Right lobe of liver (tissue), 4 donors: ENCODE results near the gene CCDC15.

ENCODE experiments used
- CTCF ChIP-seq, 4 donors: fragments of 200-600 bp in 3 of 4; fragments of 450-650 bp in 1 of 4; IDR thresholded peaks; one replicate each; pipeline versions ENCODE4 v1.5.1 to v1.8.0; 2016 to 2022; ENCODE audit warnings: antibody characterized with exemption in 4 of 4, mild to moderate bottlenecking in 2 of 4
- POLR2A ChIP-seq: fragments of 450-650 bp; IDR thresholded peaks from one replicate; pipeline ENCODE4 v1.6.1; 2017; ENCODE audit warnings: antibody characterized with exemption, mild to moderate bottlenecking
- donor health status: DM: no; HTN: no; CAD: no.
- donor health status: DM: no; HTN: no; CAD: no.
- donor health status: DM: no; HTN: yes; CAD: no.

- TF ChIP-seq POLR2A = no peak
- TF ChIP-seq CTCF (IDR thresholded peaks at IDR 0.05) = no peak
Observed at GRCh38 chr11:124946735-124947141, 7.3 kb upstream of the CCDC15 start.
